ENCODE measurements around the gene STIP1.

GRCh38 chr11:64152841-64153691 is 32.9 kb upstream of the STIP1 start:
- TF ChIP-seq CTCF (IDR thresholded peaks at IDR 0.05; ENCODE audit: borderline replicate concordance, extremely low read depth, low read length, poor library complexity, severe bottlenecking), result peak; percentile 98
- no peak for TF ChIP-seq EZH2 (IDR thresholded peaks at IDR 0.05; ENCODE audit: borderline replicate concordance, low read depth, low read length, severe bottlenecking)

Data from DND-41 (cell line).